Spinal cord (tissue), 10 donors: ENCODE measurements around the gene PRR33. TPM values are rescaled to one million over a fixed set of nuclear protein-coding genes. Genes with fewer than 3 reads are reported as not detected.

Source experiments
- DNase-seq, 6 donors: peaks; one replicate each; pipeline versions ENCODE4 v3.0.0 to v3.0.0-alpha.2; 2013 to 2015; ENCODE audit warnings: low spot score in 6 of 6, low read depth in 4 of 6
- H3K27ac ChIP-seq: one replicate; pipeline ENCODE4 v1.5.1; 2013; ENCODE audit warnings: low read depth, low read length, control low read depth
- H3K27me3 ChIP-seq: one replicate; pipeline ENCODE4 v1.6.1; 2013; ENCODE audit warnings: low read length; ENCODE audit not compliant: control insufficient read depth, insufficient read depth
- H3K36me3 ChIP-seq: one replicate; pipeline ENCODE4 v1.6.1; 2013; ENCODE audit warnings: low read length; ENCODE audit not compliant: control insufficient read depth, insufficient read depth
- H3K4me1 ChIP-seq: one replicate; pipeline ENCODE4 v1.6.1; 2013; ENCODE audit warnings: low read length; ENCODE audit not compliant: control insufficient read depth, insufficient read depth
- H3K4me3 ChIP-seq: one replicate; pipeline ENCODE4 v1.5.1; 2013; ENCODE audit warnings: low read depth, low read length, control low read depth
- H3K9me3 ChIP-seq: one replicate; pipeline ENCODE4 v1.6.1; 2013; ENCODE audit warnings: low read length; ENCODE audit not compliant: control insufficient read depth, insufficient read depth
- WGBS: methylation state at CpG from one replicate; pipeline ENCODE4 v1.1.5; 2013; ENCODE audit warnings: missing lambda C conversion rate; ENCODE audit not compliant: insufficient coverage; 5-methylcytosine and 5-hydroxymethylcytosine counted together
- polyA plus RNA-seq, 2 donors: library from polyadenylated mRNA; unstranded; fragments of 120-200 nt; gene quantifications; one replicate each; pipeline ENCODE4 v1.2.1, GENCODE V29; 2013; ENCODE audit not compliant: insufficient read length in 2 of 2
- total RNA-seq, 2 donors: library from RNA; depleted of rRNA in 1 of 2; stranded (reverse); fragments of 120-200 nt in 1 of 2; fragments of >200 nt in 1 of 2; gene quantifications; one replicate each; pipeline versions ENCODE4 v1.2.3 to v1.2.4, GENCODE V29; 2013 to 2014
- donor health status: healthy.

Gene PRR33
- total and polyA plus RNA-seq, 4 donors = 0.08 to 0.21 TPM; not detected in 2

GRCh38 chr11:1922481-1923081 is 30.9 kb upstream of the PRR33 start:
- WGBS = 69% methylated on average over 5 of the region's 14 CpGs
- Histone ChIP-seq H3K27ac (peak overlapping the region; percentile 83), H3K9me3 (no peaks in the 10 kb centered on the region), H3K4me3 (no peak overlapping the region), H3K36me3 (no peaks in the 10 kb centered on the region), H3K4me1 (peaks cover 24% of the 10 kb centered on the region), H3K27me3 (no peaks in the 10 kb centered on the region)
- DNase-seq = no peak

- peak in 3 of 6 donors; percentile 4 to 69 (median 50) for DNase-seq
- H3K27ac ChIP-seq = peak overlapping the region; percentile 83
Measured at GRCh38 chr11:1921574-1922141, 30.0 kb upstream of the PRR33 start.

GRCh38 chr11:1920909-1921573 is 29.3 kb upstream of the PRR33 start:
- Histone ChIP-seq H3K4me3 (no peak overlapping the region), H3K36me3 (no peaks in the 10 kb centered on the region), H3K9me3 (no peaks in the 10 kb centered on the region), H3K27me3 (no peaks in the 10 kb centered on the region), H3K27ac (peak overlapping the region; percentile 77), H3K4me1 (peaks cover 14% of the 10 kb centered on the region)
- DNase-seq = no peak
- WGBS = 64% methylated on average over 20 of the region's 21 CpGs

More at GRCh38 chr11:1921574-1922141, 30.0 kb upstream of the PRR33 start:
- no peaks in the 10 kb centered on the region for H3K27me3 ChIP-seq
- no peak overlapping the region for H3K4me3 ChIP-seq
- peaks cover 14% of the 10 kb centered on the region for H3K4me1 ChIP-seq
- no peaks in the 10 kb centered on the region for H3K9me3 ChIP-seq
- 44% methylated on average over 12 of the region's 18 CpGs for WGBS
- no peaks in the 10 kb centered on the region for H3K36me3 ChIP-seq

GRCh38 chr11:1920128-1920908 is 28.6 kb upstream of the PRR33 start:
- Histone ChIP-seq H3K27me3 (no peaks in the 10 kb centered on the region), H3K4me3 (no peak overlapping the region), H3K9me3 (no peaks in the 10 kb centered on the region), H3K27ac (peak overlapping the region; percentile 77), H3K4me1 (peaks cover 14% of the 10 kb centered on the region), H3K36me3 (no peaks in the 10 kb centered on the region)
- DNase-seq = no peak
- 95% methylated on average over 17 of the region's 25 CpGs for WGBS

- no peak for DNase-seq
- Histone ChIP-seq H3K4me3 (no peak within 1 kb of the TSS), H3K27ac (no peak within 1 kb of the TSS), H3K27me3 (no peaks in the 10 kb centered on the region), H3K9me3 (no peaks in the 10 kb centered on the region), H3K4me1 (peaks cover 14% of the 10 kb centered on the region), H3K36me3 (no peaks in the 10 kb centered on the region)
- 78% methylated on average over 30 of the region's 31 CpGs for WGBS
Measured at GRCh38 chr11:1919391-1920127, 27.9 kb upstream of the PRR33 start, which contains the start of gene TNNT3. TNNT3 (plus strand) TSS chr11:1919703; CDS start chr11:1922875, 3,172 bp downstream.

- H3K4me1 ChIP-seq = peaks cover 14% of the 10 kb centered on the region
- no peaks in the 10 kb centered on the region for H3K36me3 ChIP-seq
- no peak for DNase-seq
- H3K4me3 ChIP-seq = no peak overlapping the region
- 80% methylated on average over 20 of the region's 29 CpGs for WGBS
- H3K27ac ChIP-seq = no peak overlapping the region
- H3K27me3 ChIP-seq = no peaks in the 10 kb centered on the region
- no peaks in the 10 kb centered on the region for H3K9me3 ChIP-seq
Measured at GRCh38 chr11:1918436-1919315, 27.0 kb upstream of the PRR33 start.

- Histone ChIP-seq H3K27ac (no peak overlapping the region), H3K27me3 (no peaks in the 10 kb centered on the region), H3K4me1 (peaks cover 14% of the 10 kb centered on the region), H3K36me3 (no peaks in the 10 kb centered on the region), H3K9me3 (no peaks in the 10 kb centered on the region), H3K4me3 (no peak overlapping the region)
- no peak for DNase-seq
- WGBS = 76% methylated on average over 29 of the region's 34 CpGs
Measured at GRCh38 chr11:1917523-1918435, 26.1 kb upstream of the PRR33 start.

- Histone ChIP-seq H3K27ac (no peak overlapping the region), H3K27me3 (no peaks in the 10 kb centered on the region), H3K4me3 (no peak overlapping the region), H3K36me3 (no peaks in the 10 kb centered on the region), H3K9me3 (no peaks in the 10 kb centered on the region), H3K4me1 (peaks cover 12% of the 10 kb centered on the region)
- WGBS = 77% methylated on average over 8 of the region's 8 CpGs
- no peak for DNase-seq
Measured at GRCh38 chr11:1916986-1917522, 25.4 kb upstream of the PRR33 start.
